ENCODE measurements around the gene FPGS. TPM values are rescaled to one million over a fixed set of nuclear protein-coding genes. Genes with fewer than 3 reads are reported as not detected.

The FPGS gene
- total RNA-seq, 2 experiments from 2014 or later, result 79.8 to 80.4 TPM

- Mint-ChIP-seq H3K36me3 (ENCODE audit: low read depth) (peaks cover 25% of the 10 kb centered on the region), H3K9me3 (no peaks in the 10 kb centered on the region), H3K4me1 (ENCODE audit: low read depth) (no peaks in the 10 kb centered on the region), H3K4me3 (no peak overlapping the region), H3K27me3 (no peaks in the 10 kb centered on the region), H3K27ac (no peak overlapping the region)
- intact Hi-C loops (cut with micrococcal nuclease), result no loop called here
- ATAC-seq, result no peak
- no peak for DNase-seq
- CTCF ChIA-PET, result no interaction called here
- POLR2A ChIA-PET, result interaction anchor here (0.9 to 2.5 kb wide), 4 partner anchors 9 to 56 kb away, joined by 3 to 8 read pairs (median 4); no protein-coding TSS in a partner anchor
- TF ChIP-seq CTCF (IDR thresholded peaks at IDR 0.05), result no peak
These were observed 11.1 kb downstream of the FPGS start for GRCh38 chr9:127813686-127814226.

GRCh38 chr9:127814619-127815511, 12.2 kb downstream of the FPGS start:
- Mint-ChIP-seq H3K9me3 (no peaks in the 10 kb centered on the region), H3K4me3 (no peak overlapping the region), H3K27me3 (no peaks in the 10 kb centered on the region), H3K36me3 (ENCODE audit: low read depth) (peaks cover 19% of the 10 kb centered on the region), H3K4me1 (ENCODE audit: low read depth) (no peaks in the 10 kb centered on the region), H3K27ac (no peak overlapping the region)
- DNase-seq, result no peak
- no peak for ATAC-seq
- POLR2A ChIA-PET, result interaction anchor here (1.3 to 2.5 kb wide), 4 partner anchors 10 to 55 kb away, joined by 3 to 8 read pairs (median 5); partner anchors contain the start of gene FPGS
- no peak for TF ChIP-seq CTCF (IDR thresholded peaks at IDR 0.05)
- intact Hi-C loops (cut with micrococcal nuclease), result no loop called here
- CTCF ChIA-PET, result no interaction called here

GRCh38 chr9:127815512-127816361, 13.1 kb downstream of the FPGS start:
- TF ChIP-seq CTCF (IDR thresholded peaks at IDR 0.05), result no peak
- DNase-seq (no peak), ATAC-seq (no peak)
- POLR2A ChIA-PET, result interaction anchor here (1.3 to 2.1 kb wide), 3 partner anchors 11 to 26 kb away, joined by 3 to 6 read pairs (median 5); partner anchors contain the start of gene FPGS
- intact Hi-C loops (cut with micrococcal nuclease), result no loop called here
- H3K27ac Mint-ChIP-seq, result no peak overlapping the region
- H3K4me3 Mint-ChIP-seq, result no peak overlapping the region
- H3K9me3 Mint-ChIP-seq, result no peaks in the 10 kb centered on the region
- H3K4me1 Mint-ChIP-seq (ENCODE audit: low read depth), result no peaks in the 10 kb centered on the region
- no peaks in the 10 kb centered on the region for H3K27me3 Mint-ChIP-seq
- CTCF ChIA-PET, result no interaction called here
- peaks cover 14% of the 10 kb centered on the region for H3K36me3 Mint-ChIP-seq (ENCODE audit: low read depth)

- Mint-ChIP-seq H3K4me3 (no peak overlapping the region), H3K27me3 (no peaks in the 10 kb centered on the region), H3K27ac (no peak overlapping the region), H3K4me1 (ENCODE audit: low read depth) (no peaks in the 10 kb centered on the region), H3K9me3 (no peaks in the 10 kb centered on the region), H3K36me3 (ENCODE audit: low read depth) (peaks cover 14% of the 10 kb centered on the region)
- intact Hi-C loops (cut with micrococcal nuclease), result no loop called here
- DNase-seq (no peak), ATAC-seq (no peak)
- ChIA-PET CTCF (no interaction called here), POLR2A (interaction anchor here (0.5 to 2.1 kb wide), 2 partner anchors 9 to 10 kb away, joined by 3 to 6 read pairs; no protein-coding TSS in a partner anchor)
- TF ChIP-seq CTCF (IDR thresholded peaks at IDR 0.05), result no peak
These were observed 13.7 kb downstream of the FPGS start for GRCh38 chr9:127816362-127816725.

All from activated CD8-positive, alpha-beta T cell treated with anti-CD3 and anti-CD28 coated beads for 36 hours (primary cell).